HepG2 (cell line): ENCODE results near the gene DAO. TPM values are rescaled to one million over a fixed set of nuclear protein-coding genes. Genes with fewer than 3 reads are reported as not detected.
A peak's percentile ranks its signal among the peaks of the same experiment; 100 is the strongest.

Experiments used
- ELF4 ChIP-seq: sonication (generic); formaldehyde crosslinking; IDR thresholded peaks from 2 replicates; pipeline ENCODE4 v1.5.0; 2020; ENCODE audit warnings: missing genetic modification reagents, mild to moderate bottlenecking, moderate library complexity, borderline replicate concordance
- GABPA ChIP-seq, 2 experiments: IDR thresholded peaks; 2 replicates each; pipeline ENCODE4 v1.6.1; 2011 to 2016; ENCODE audit warnings: low read depth in 2 of 2, low read length in 1 of 2, missing biosample characterization in 1 of 2, missing genetic modification characterization in 1 of 2
- HDAC1 ChIP-seq: sonication (generic); formaldehyde crosslinking; IDR thresholded peaks from 2 replicates; pipeline ENCODE4 v1.5.1; 2020; ENCODE audit warnings: mild to moderate bottlenecking, missing genetic modification reagents
- NR2F2 ChIP-seq: IDR thresholded peaks from 2 replicates; pipeline ENCODE4 v1.6.1; 2012; ENCODE audit warnings: low read depth, inconsistent platforms, borderline replicate concordance
- RFX3 ChIP-seq: IDR thresholded peaks from 2 replicates; pipeline ENCODE4 v1.6.1; 2016; ENCODE audit warnings: missing biosample characterization, missing genetic modification reagents
- SIX1 ChIP-seq: sonication (generic); formaldehyde crosslinking; IDR thresholded peaks from 2 replicates; pipeline ENCODE4 v1.4.0; 2020; ENCODE audit warnings: missing genetic modification reagents, borderline replicate concordance
- ZNF333 ChIP-seq: sonication (generic); formaldehyde crosslinking; IDR thresholded peaks from 2 replicates; pipeline ENCODE4 v1.4.0; 2020; ENCODE audit warnings: mild to moderate bottlenecking, missing genetic modification reagents, borderline replicate concordance
- ZNF549 ChIP-seq: sonication (generic); formaldehyde crosslinking; IDR thresholded peaks from 2 replicates; pipeline ENCODE4 v1.5.0; 2020; ENCODE audit warnings: missing genetic modification reagents
- ZNF552 ChIP-seq: sonication (generic); formaldehyde crosslinking; IDR thresholded peaks from 2 replicates; pipeline ENCODE4 v1.9.0; 2022; ENCODE audit warnings: missing genetic modification reagents, mild to moderate bottlenecking, borderline replicate concordance
- ZNF598 ChIP-seq: sonication (generic); formaldehyde crosslinking; IDR thresholded peaks from 2 replicates; pipeline ENCODE4 v1.5.1; 2020; ENCODE audit warnings: mild to moderate bottlenecking, missing genetic modification reagents, borderline replicate concordance
- ZNF772 ChIP-seq: sonication (generic); formaldehyde crosslinking; IDR thresholded peaks from 2 replicates; pipeline ENCODE4 v1.5.0; 2020; ENCODE audit warnings: mild to moderate bottlenecking, missing genetic modification reagents
- ZNF83 ChIP-seq: sonication (generic); formaldehyde crosslinking; IDR thresholded peaks from 2 replicates; pipeline ENCODE4 v1.4.0; 2020; ENCODE audit warnings: missing genetic modification reagents, mild to moderate bottlenecking, borderline replicate concordance
- ZNF841 ChIP-seq: sonication (generic); formaldehyde crosslinking; IDR thresholded peaks from 2 replicates; pipeline ENCODE4 v1.8.1; 2023; ENCODE audit warnings: missing genetic modification reagents, borderline replicate concordance
- polyA plus RNA-seq, 8 experiments: library from polyadenylated mRNA; depleted of rRNA in 3 of 8; stranded (reverse) in 7 of 8; unstranded in 1 of 8; fragments of >200 nt; fragmentation: Illumina TruSeq in 4 of 8; extraction: Trizol in 4 of 8; gene quantifications; 2 replicates each; pipeline versions ENCODE4 v1.2.1 to v1.2.3, GENCODE V29; 2011 to 2016; ENCODE audit warnings: low read depth in 4 of 8, missing spikeins in 1 of 8, mixed read lengths in 1 of 8; ENCODE audit not compliant: insufficient read depth in 1 of 8
- total RNA-seq, 5 experiments: library from RNA; depleted of rRNA; stranded (reverse); fragments of >200 nt; fragmentation: Illumina TruSeq; extraction: Trizol; gene quantifications; 2 replicates each; pipeline ENCODE4 v1.2.3, GENCODE V29; 2016; ENCODE audit warnings: low read depth in 1 of 5
- TF ChIP-seq, protein P1 (sequence below), 2 experiments: sonication (generic) in 1 of 2; formaldehyde crosslinking in 1 of 2; IDR thresholded peaks; 2 replicates each; pipeline versions ENCODE4 v1.4.0 to v1.6.1; 2018 to 2020; ENCODE audit warnings: missing genetic modification reagents in 2 of 2, borderline replicate concordance in 1 of 2, low read depth in 1 of 2, mild to moderate bottlenecking in 1 of 2, missing biosample characterization in 1 of 2
- TF ChIP-seq, protein P2 (sequence below): sonication (generic); formaldehyde crosslinking; IDR thresholded peaks from 2 replicates; pipeline ENCODE4 v1.5.1; 2020; ENCODE audit warnings: mild to moderate bottlenecking, missing genetic modification reagents, moderate library complexity
- TF ChIP-seq, protein P3 (sequence below): sonication (generic); formaldehyde crosslinking; IDR thresholded peaks from 2 replicates; pipeline ENCODE4 v1.4.0; 2020; ENCODE audit warnings: missing genetic modification reagents, borderline replicate concordance

Gene DAO
- total and polyA plus RNA-seq, 2 of the 13 experiments (the other 11 are each of a cell fraction or from before 2014, with no cell fraction given), result 0.34 to 0.82 TPM

DNA sequence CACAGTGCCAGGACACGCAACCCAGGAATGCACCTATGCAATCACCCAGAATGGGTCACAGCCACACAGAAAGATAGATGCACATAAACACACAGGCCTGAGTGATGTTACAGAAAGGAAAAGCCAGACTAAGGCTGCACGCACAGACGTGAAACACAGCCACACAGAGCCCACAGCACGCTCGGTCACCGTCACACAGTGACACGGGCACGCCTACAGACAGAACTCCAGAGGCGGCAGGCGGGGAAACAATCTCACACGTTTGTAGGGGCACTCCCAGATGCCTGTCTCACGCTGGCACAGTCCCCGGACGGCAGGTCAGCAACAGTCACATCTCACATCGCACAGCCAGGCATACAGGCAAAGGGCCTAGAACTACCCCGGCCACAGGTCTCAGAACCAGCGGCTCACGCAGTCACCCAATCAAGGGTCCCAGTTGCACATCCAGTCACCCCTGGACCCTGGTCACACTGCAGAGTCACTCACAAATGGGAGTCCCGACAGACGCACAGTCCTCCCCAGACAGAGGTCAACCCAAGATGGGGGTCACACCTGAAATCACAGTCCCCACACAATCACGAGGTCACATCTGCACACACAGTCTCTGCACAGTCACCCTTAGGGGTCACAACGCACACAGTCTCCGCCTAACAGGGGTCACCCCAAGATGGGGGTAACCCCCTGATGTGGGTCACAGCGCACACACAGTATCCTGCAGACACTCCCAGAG lies 23.3 kb upstream of the DAO start (continued):
- TF ChIP-seq, protein P1, sequence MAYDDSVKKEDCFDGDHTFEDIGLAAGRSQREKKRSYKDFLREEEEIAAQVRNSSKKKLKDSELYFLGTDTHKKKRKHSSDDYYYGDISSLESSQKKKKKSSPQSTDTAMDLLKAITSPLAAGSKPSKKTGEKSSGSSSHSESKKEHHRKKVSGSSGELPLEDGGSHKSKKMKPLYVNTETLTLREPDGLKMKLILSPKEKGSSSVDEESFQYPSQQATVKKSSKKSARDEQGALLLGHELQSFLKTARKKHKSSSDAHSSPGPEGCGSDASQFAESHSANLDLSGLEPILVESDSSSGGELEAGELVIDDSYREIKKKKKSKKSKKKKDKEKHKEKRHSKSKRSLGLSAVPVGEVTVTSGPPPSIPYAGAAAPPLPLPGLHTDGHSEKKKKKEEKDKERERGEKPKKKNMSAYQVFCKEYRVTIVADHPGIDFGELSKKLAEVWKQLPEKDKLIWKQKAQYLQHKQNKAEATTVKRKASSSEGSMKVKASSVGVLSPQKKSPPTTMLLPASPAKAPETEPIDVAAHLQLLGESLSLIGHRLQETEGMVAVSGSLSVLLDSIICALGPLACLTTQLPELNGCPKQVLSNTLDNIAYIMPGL (CRISPR knock-in tag; IDR thresholded peaks at IDR 0.05; ENCODE audit: borderline replicate concordance in 1 of 2, low read depth in 1 of 2), result peak in 1 of 2 experiments; percentile 36; a peak in 1 of 4 replicates
- TF ChIP-seq ZNF772 (CRISPR knock-in tag) (no peak), GABPA (IDR thresholded peaks at IDR 0.05; ENCODE audit: low read depth, low read length) (no peak), GABPA (CRISPR knock-in tag; IDR thresholded peaks at IDR 0.05; ENCODE audit: low read depth) (no peak), ZNF841 (CRISPR knock-in tag) (peak; percentile 22; the same call in 1 of the 2 replicates), ZNF83 (0 out of 2 replicates have a peak, but pooled peaks have one; percentile 28), ZNF333 (CRISPR knock-in tag) (0 out of 2 replicates have a peak, but pooled peaks have one; percentile 48), ZNF549 (CRISPR knock-in tag) (no peak), SIX1 (CRISPR knock-in tag) (no peak), HDAC1 (CRISPR knock-in tag) (peak; percentile 9; the same call in 1 of the 2 replicates), RFX3 (CRISPR knock-in tag) (no peak), ZNF598 (0 out of 2 replicates have a peak, but pooled peaks have one; percentile 51), NR2F2 (no peak), ZNF552 (CRISPR knock-in tag) (no peak), ELF4 (CRISPR knock-in tag) (no peak)
- TF ChIP-seq, protein P2, sequence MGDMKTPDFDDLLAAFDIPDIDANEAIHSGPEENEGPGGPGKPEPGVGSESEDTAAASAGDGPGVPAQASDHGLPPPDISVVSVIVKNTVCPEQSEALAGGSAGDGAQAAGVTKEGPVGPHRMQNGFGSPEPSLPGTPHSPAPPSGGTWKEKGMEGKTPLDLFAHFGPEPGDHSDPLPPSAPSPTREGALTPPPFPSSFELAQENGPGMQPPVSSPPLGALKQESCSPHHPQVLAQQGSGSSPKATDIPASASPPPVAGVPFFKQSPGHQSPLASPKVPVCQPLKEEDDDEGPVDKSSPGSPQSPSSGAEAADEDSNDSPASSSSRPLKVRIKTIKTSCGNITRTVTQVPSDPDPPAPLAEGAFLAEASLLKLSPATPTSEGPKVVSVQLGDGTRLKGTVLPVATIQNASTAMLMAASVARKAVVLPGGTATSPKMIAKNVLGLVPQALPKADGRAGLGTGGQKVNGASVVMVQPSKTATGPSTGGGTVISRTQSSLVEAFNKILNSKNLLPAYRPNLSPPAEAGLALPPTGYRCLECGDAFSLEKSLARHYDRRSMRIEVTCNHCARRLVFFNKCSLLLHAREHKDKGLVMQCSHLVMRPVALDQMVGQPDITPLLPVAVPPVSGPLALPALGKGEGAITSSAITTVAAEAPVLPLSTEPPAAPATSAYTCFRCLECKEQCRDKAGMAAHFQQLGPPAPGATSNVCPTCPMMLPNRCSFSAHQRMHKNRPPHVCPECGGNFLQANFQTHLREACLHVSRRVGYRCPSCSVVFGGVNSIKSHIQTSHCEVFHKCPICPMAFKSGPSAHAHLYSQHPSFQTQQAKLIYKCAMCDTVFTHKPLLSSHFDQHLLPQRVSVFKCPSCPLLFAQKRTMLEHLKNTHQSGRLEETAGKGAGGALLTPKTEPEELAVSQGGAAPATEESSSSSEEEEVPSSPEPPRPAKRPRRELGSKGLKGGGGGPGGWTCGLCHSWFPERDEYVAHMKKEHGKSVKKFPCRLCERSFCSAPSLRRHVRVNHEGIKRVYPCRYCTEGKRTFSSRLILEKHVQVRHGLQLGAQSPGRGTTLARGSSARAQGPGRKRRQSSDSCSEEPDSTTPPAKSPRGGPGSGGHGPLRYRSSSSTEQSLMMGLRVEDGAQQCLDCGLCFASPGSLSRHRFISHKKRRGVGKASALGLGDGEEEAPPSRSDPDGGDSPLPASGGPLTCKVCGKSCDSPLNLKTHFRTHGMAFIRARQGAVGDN (CRISPR knock-in tag), result peak; percentile 64; the same call in 1 of the 2 replicates
- TF ChIP-seq, protein P3, sequence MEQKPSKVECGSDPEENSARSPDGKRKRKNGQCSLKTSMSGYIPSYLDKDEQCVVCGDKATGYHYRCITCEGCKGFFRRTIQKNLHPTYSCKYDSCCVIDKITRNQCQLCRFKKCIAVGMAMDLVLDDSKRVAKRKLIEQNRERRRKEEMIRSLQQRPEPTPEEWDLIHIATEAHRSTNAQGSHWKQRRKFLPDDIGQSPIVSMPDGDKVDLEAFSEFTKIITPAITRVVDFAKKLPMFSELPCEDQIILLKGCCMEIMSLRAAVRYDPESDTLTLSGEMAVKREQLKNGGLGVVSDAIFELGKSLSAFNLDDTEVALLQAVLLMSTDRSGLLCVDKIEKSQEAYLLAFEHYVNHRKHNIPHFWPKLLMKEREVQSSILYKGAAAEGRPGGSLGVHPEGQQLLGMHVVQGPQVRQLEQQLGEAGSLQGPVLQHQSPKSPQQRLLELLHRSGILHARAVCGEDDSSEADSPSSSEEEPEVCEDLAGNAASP (CRISPR knock-in tag), result peak; percentile 7; the same call in 1 of the 2 replicates
